Uterus (tissue), 2 donors: Measurements from ENCODE around the gene SH3PXD2A.
A peak's percentile ranks its signal among the peaks of the same experiment; 100 is the strongest.

Experiments
- CTCF ChIP-seq, 4 experiments: fragments of 200-600 bp in 2 of 4; fragments of 450-650 bp in 2 of 4; sonication (generic) in 2 of 4; IDR thresholded peaks; one replicate each; pipeline ENCODE4 v1.5.1; 2016 to 2019; ENCODE audit warnings: antibody characterized with exemption in 4 of 4, mild to moderate bottlenecking in 2 of 4, moderate library complexity in 1 of 4
- POLR2A ChIP-seq, 2 donors: fragments of 450-650 bp; IDR thresholded peaks; one replicate each; pipeline ENCODE4 v1.6.1; 2016; ENCODE audit warnings: antibody characterized with exemption in 2 of 2, mild to moderate bottlenecking in 1 of 2, moderate library complexity in 1 of 2

DNA sequence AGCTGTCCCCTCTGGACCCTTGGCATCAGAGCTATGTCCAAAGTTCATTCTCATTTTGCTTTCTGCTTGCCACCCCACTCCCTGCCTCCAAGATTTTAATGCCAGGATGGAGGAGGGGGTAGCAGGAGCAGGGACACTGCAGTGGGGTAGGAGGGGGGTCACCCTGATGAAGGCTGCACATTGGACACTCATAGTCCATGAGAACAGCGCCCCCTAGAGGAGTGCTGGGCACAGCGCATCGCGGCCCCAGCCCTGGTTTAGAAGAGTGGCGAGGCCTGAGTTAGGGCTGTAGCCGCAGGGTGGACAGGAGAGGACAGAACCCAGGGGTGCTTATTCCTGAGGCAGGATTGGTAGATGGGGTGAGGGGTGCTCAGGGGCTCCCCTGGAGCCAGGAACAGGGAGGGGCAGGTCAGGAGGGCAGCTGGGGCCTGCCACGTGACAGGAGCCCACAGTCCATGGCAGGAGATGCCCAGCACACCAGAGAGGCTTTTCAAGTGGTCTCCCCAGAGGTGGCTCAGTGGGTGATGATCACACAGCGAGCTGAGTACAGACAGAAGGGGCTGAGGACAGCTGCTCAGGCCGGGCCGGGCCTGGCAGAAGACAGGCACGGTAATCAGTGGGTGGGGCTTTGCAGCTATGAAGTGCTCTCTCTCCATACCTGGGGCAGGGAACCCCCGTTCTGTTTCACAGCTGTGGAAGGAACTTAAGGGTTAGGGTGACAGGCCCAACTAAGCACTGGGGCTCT is 290.4 kb downstream of the SH3PXD2A start:
- TF ChIP-seq CTCF (IDR thresholded peaks at IDR 0.05) (peak; percentile 8 to 55 (median 34)), POLR2A (IDR thresholded peaks at IDR 0.05) (no peak)
